ENCODE data around the gene KCNAB2. TPM values are rescaled to one million over a fixed set of nuclear protein-coding genes. Genes with fewer than 3 reads are reported as not detected.

Gene KCNAB2
- total and polyA plus RNA-seq, 2 donors (not counting 1 experiment from before 2014, with no cell fraction given), result 90.7 to 143 TPM

DNA sequence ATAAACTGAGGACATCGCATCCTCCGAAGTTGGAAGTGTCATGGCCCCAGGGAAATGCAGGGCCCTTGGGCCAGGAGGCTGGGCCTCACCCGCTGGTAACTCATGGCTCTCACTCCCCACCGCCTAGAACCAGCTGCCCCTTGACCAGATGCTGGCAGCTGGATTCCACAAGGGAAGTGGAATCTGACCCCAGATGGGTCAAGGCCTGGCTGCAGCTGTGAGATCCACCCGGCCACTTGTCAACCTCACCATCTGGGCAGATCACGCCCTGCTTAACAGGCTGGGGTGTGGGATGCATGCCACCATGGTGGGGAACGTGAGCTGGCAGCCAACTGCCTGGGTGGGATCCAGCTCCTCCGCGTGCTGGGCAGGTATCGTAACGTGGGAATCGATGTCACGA lies 25.5 kb downstream of the KCNAB2 start:
- 95% methylated on average over 13 of the region's 13 CpGs for WGBS (ENCODE audit: insufficient coverage)

DNA sequence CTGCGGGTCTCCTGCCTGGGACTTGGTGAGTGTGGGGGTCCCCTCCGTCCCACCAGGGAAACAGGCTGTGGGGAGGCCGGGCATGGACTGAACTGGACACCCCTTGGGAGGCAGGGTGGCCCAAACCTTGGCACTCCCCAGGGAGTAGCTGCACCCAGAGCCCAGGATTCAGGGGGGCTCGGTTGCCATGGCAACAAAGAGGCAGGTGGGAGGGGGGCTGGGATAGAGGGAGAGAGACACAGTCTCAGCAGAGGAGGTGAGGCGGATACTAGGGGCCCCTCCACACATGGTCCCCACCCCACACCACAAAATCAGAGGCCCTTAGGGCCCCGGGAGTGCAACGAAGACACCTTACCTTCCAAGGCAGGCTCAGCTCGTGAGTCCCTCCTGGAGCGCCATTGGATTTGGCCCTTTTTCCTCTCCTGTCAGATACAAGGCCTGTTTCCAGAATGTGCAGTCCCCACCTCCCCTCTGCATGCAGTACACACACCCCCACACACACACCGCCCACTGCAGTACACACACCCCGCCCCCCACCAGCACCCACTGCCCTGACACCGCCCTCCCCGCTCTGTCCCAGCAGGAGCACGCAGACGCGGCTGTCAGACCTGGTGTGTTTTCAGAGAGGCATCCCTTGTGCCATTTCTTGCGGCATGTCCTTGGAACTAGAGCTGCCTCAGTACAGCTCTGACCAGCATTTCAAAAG lies 27.2 kb downstream of the KCNAB2 start:
- no peaks in the 10 kb centered on the region for H3K4me1 ChIP-seq (ENCODE audit: control insufficient read depth in 2 of 2, insufficient read depth in 2 of 2, low read length in 2 of 2)
- Mint-ChIP-seq H3K27me3 (no peaks in the 10 kb centered on the region), H3K4me3 (no peak overlapping the region), H3K27ac (no peak overlapping the region), H3K4me1 (no peaks in the 10 kb centered on the region), H3K9me3 (ENCODE audit: insufficient read depth) (no peaks in the 10 kb centered on the region)
- H3K27ac ChIP-seq (ENCODE audit: low read length in 2 of 2), result no peak overlapping the region
- peaks cover 35% of the 10 kb centered on the region for H4K20me1 ChIP-seq (ENCODE audit: control insufficient read depth, insufficient read depth, low read length, poor library complexity, severe bottlenecking)
- no peak overlapping the region for H3K4me3 ChIP-seq (ENCODE audit: control extremely low read depth in 1 of 5, extremely low read depth in 1 of 5, insufficient read depth in 1 of 5, low read depth in 2 of 5, low read length in 4 of 5)
- no peak overlapping the region for H3K9ac ChIP-seq (ENCODE audit: low read length)
- intact Hi-C loops (cut with micrococcal nuclease), result no loop called here
- no peak overlapping the region for H2AFZ ChIP-seq (ENCODE audit: insufficient read depth, low read depth, low read length, poor library complexity, severe bottlenecking)
- H3K79me2 ChIP-seq (ENCODE audit: control insufficient read depth, insufficient read depth, low read length), result no peaks in the 10 kb centered on the region
- CTCF ChIA-PET, result no interaction called here
- ATAC-seq (ENCODE audit: low read depth), result no peak
- DNase-seq, result no peak
- peaks cover 0 to 37% of the 10 kb centered on the region in 2 experiments for H3K36me3 ChIP-seq (replicated peaks in 1 of 2; ENCODE audit: control extremely low read depth in 1 of 2, control insufficient read depth in 1 of 2, extremely low read depth in 1 of 2, insufficient read depth in 2 of 2, low read length in 1 of 2)
- no peak for TF ChIP-seq EZH2 (IDR thresholded peaks at IDR 0.05; ENCODE audit: borderline replicate concordance, insufficient read depth, low read depth, low read length, poor library complexity, severe bottlenecking)
- TF ChIP-seq, protein P1, sequence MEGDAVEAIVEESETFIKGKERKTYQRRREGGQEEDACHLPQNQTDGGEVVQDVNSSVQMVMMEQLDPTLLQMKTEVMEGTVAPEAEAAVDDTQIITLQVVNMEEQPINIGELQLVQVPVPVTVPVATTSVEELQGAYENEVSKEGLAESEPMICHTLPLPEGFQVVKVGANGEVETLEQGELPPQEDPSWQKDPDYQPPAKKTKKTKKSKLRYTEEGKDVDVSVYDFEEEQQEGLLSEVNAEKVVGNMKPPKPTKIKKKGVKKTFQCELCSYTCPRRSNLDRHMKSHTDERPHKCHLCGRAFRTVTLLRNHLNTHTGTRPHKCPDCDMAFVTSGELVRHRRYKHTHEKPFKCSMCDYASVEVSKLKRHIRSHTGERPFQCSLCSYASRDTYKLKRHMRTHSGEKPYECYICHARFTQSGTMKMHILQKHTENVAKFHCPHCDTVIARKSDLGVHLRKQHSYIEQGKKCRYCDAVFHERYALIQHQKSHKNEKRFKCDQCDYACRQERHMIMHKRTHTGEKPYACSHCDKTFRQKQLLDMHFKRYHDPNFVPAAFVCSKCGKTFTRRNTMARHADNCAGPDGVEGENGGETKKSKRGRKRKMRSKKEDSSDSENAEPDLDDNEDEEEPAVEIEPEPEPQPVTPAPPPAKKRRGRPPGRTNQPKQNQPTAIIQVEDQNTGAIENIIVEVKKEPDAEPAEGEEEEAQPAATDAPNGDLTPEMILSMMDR (IDR thresholded peaks at IDR 0.05), result no peak
- H3K9me3 ChIP-seq (ENCODE audit: control extremely low read depth in 1 of 3, control insufficient read depth in 2 of 3, insufficient read depth in 1 of 3, low read length in 2 of 3), result no peaks in the 10 kb centered on the region
- H3K4me2 ChIP-seq (replicated peaks; ENCODE audit: low read depth, low read length, poor library complexity, severe bottlenecking), result no peak overlapping the region
- POLR2A ChIA-PET, result no interaction called here
- H3K27me3 ChIP-seq (replicated peaks in 1 of 4; ENCODE audit: control extremely low read depth in 1 of 4, control insufficient read depth in 3 of 4, insufficient read depth in 4 of 4, low read length in 3 of 4), result no peaks in the 10 kb centered on the region
- WGBS (ENCODE audit: insufficient coverage), result 95% methylated on average over 11 of the region's 17 CpGs

More for the DNA sequence above, 25.5 kb downstream of the KCNAB2 start:
- intact Hi-C loops (cut with micrococcal nuclease), result no loop called here
- Mint-ChIP-seq H3K9me3 (ENCODE audit: insufficient read depth) (no peaks in the 10 kb centered on the region), H3K27me3 (no peaks in the 10 kb centered on the region), H3K4me3 (no peak overlapping the region), H3K4me1 (no peaks in the 10 kb centered on the region), H3K27ac (no peak overlapping the region)
- no peak for ATAC-seq (ENCODE audit: low read depth)
- H3K4me3 ChIP-seq (ENCODE audit: control extremely low read depth in 1 of 5, extremely low read depth in 1 of 5, insufficient read depth in 1 of 5, low read depth in 2 of 5, low read length in 4 of 5), result no peak overlapping the region
- ChIA-PET POLR2A (no interaction called here), CTCF (no interaction called here)
- peaks cover 0 to 28% of the 10 kb centered on the region in 2 experiments for H3K36me3 ChIP-seq (replicated peaks in 1 of 2; ENCODE audit: control extremely low read depth in 1 of 2, control insufficient read depth in 1 of 2, extremely low read depth in 1 of 2, insufficient read depth in 2 of 2, low read length in 1 of 2)
- TF ChIP-seq, protein P1 (IDR thresholded peaks at IDR 0.05), result no peak
- no peak for TF ChIP-seq EZH2 (IDR thresholded peaks at IDR 0.05; ENCODE audit: borderline replicate concordance, insufficient read depth, low read depth, low read length, poor library complexity, severe bottlenecking)
- no peaks in the 10 kb centered on the region for H3K27me3 ChIP-seq (replicated peaks in 1 of 4; ENCODE audit: control extremely low read depth in 1 of 4, control insufficient read depth in 3 of 4, insufficient read depth in 4 of 4, low read length in 3 of 4)
- no peak overlapping the region for H3K4me2 ChIP-seq (replicated peaks; ENCODE audit: low read depth, low read length, poor library complexity, severe bottlenecking)
- H2AFZ ChIP-seq (ENCODE audit: insufficient read depth, low read depth, low read length, poor library complexity, severe bottlenecking), result no peak overlapping the region
- no peak overlapping the region for H3K9ac ChIP-seq (ENCODE audit: low read length)
- H3K79me2 ChIP-seq (ENCODE audit: control insufficient read depth, insufficient read depth, low read length), result no peaks in the 10 kb centered on the region
- no peaks in the 10 kb centered on the region for H3K9me3 ChIP-seq (ENCODE audit: control extremely low read depth in 1 of 3, control insufficient read depth in 2 of 3, insufficient read depth in 1 of 3, low read length in 2 of 3)
- H4K20me1 ChIP-seq (ENCODE audit: control insufficient read depth, insufficient read depth, low read length, poor library complexity, severe bottlenecking), result peaks cover 37% of the 10 kb centered on the region
- no peaks in the 10 kb centered on the region for H3K4me1 ChIP-seq (ENCODE audit: control insufficient read depth in 2 of 2, insufficient read depth in 2 of 2, low read length in 2 of 2)
- no peak for DNase-seq
- no peak overlapping the region for H3K27ac ChIP-seq (ENCODE audit: low read length in 2 of 2)
